ENCODE data around the gene LAMTOR2. TPM values are rescaled to one million over a fixed set of nuclear protein-coding genes. Genes with fewer than 3 reads are reported as not detected.

LAMTOR2 gene
- total RNA-seq, 1 donor, result 36.6 TPM

DNA sequence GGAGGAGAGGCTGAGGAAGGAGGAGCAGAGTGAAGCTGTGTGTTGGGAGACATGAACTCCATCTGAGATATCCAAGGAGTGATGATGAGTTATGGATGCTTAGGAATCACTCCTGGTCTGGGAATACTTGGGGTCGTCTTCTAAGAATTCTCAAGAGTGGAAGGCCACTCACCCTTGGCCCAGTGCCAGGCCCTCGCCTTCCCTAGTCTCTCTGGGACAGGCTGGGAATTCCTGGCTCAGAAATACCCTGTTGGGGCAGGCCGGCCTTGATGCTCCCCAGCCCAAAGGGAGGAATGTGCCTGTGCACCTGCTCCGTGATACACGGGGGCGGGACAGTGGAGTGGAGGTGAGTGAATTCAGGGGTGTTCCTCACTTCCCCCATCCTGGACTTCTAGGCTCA is 47.3 kb downstream of the LAMTOR2 start:
- TF ChIP-seq, protein P1, sequence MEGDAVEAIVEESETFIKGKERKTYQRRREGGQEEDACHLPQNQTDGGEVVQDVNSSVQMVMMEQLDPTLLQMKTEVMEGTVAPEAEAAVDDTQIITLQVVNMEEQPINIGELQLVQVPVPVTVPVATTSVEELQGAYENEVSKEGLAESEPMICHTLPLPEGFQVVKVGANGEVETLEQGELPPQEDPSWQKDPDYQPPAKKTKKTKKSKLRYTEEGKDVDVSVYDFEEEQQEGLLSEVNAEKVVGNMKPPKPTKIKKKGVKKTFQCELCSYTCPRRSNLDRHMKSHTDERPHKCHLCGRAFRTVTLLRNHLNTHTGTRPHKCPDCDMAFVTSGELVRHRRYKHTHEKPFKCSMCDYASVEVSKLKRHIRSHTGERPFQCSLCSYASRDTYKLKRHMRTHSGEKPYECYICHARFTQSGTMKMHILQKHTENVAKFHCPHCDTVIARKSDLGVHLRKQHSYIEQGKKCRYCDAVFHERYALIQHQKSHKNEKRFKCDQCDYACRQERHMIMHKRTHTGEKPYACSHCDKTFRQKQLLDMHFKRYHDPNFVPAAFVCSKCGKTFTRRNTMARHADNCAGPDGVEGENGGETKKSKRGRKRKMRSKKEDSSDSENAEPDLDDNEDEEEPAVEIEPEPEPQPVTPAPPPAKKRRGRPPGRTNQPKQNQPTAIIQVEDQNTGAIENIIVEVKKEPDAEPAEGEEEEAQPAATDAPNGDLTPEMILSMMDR (IDR thresholded peaks at IDR 0.05; ENCODE audit: extremely low read depth, low read depth, low read length), result no peak
- Histone ChIP-seq H2AFZ (ENCODE audit: low read length) (no peak overlapping the region), H3K27ac (ENCODE audit: low read depth, low read length) (peak overlapping the region; percentile 97), H3K79me2 (ENCODE audit: insufficient read depth, low read length) (peaks cover 17% of the 10 kb centered on the region), H3K4me1 (ENCODE audit: insufficient read depth, low read length) (peaks cover 63% of the 10 kb centered on the region), H3K4me2 (ENCODE audit: insufficient read depth, low read length) (no peak overlapping the region), H3K27me3 (ENCODE audit: insufficient read depth, low read length) (no peaks in the 10 kb centered on the region), H4K20me1 (ENCODE audit: insufficient read depth, low read length) (no peaks in the 10 kb centered on the region), H3K4me3 (ENCODE audit: insufficient read depth, low read length) (no peak overlapping the region), H3K36me3 (ENCODE audit: insufficient read depth, low read length) (no peaks in the 10 kb centered on the region), H3K9me3 (ENCODE audit: low read depth, low read length) (no peaks in the 10 kb centered on the region)
- no peak for DNase-seq (ENCODE audit: insufficient read length, low spot score, missing footprints)

DNA sequence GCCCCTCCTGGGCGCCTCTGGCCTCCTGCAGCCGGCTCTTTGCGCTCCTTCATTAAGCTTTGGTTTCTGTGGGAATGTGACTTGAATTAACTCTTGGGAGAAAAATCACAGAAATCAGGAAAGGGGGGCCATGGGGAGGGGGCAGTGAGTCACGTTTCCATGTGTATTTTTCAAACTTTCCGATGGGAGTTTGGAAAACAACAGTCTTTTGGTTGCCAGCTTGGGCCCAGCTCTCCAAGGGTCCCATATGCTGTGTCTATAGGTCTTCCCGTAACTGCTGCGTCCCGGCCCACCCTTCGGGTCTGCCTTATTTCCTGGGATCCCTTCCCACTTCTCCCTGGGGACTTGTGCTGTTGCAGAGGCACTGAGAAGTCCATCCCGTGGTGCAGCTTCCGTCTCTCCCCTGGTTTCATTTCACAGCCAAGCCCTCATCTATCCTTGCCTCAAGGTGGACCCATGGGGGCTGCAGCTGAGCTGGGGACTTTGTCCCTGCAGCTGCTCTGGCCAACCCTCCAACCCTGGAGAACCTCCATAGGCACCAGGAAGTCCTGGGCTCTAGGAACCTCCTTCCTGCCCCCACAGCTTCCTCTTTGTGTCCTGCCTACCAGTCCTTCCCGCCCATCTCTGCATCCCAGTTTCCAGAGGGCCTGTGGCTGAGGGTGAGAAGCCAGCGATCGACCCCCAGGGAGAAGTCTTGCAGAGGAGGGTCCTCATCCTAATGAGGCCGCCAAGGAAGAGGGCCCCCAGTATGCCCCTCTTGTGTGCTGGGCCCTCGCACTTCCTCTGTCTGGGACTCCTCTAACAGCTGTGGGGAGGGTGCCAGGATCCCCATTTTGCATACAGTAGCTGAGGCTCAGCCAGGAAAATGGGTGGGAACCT is 48.3 kb downstream of the LAMTOR2 start:
- H4K20me1 ChIP-seq (ENCODE audit: insufficient read depth, low read length), result no peaks in the 10 kb centered on the region
- no peaks in the 10 kb centered on the region for H3K27me3 ChIP-seq (ENCODE audit: insufficient read depth, low read length)
- DNase-seq (ENCODE audit: insufficient read length, low spot score, missing footprints), result peak; percentile 88
- H3K79me2 ChIP-seq (ENCODE audit: insufficient read depth, low read length), result peaks cover 17% of the 10 kb centered on the region
- H3K27ac ChIP-seq (ENCODE audit: low read depth, low read length), result peak overlapping the region; percentile 97
- peak overlapping the region; percentile 67 for H2AFZ ChIP-seq (ENCODE audit: low read length)
- H3K4me3 ChIP-seq (ENCODE audit: insufficient read depth, low read length), result peak overlapping the region; percentile 20
- no peaks in the 10 kb centered on the region for H3K36me3 ChIP-seq (ENCODE audit: insufficient read depth, low read length)
- peaks cover 61% of the 10 kb centered on the region for H3K4me1 ChIP-seq (ENCODE audit: insufficient read depth, low read length)
- peak overlapping the region; percentile 64 for H3K4me2 ChIP-seq (ENCODE audit: insufficient read depth, low read length)
- TF ChIP-seq, protein P1 (IDR thresholded peaks at IDR 0.05; ENCODE audit: extremely low read depth, low read depth, low read length), result no peak
- no peaks in the 10 kb centered on the region for H3K9me3 ChIP-seq (ENCODE audit: low read depth, low read length)

DNA sequence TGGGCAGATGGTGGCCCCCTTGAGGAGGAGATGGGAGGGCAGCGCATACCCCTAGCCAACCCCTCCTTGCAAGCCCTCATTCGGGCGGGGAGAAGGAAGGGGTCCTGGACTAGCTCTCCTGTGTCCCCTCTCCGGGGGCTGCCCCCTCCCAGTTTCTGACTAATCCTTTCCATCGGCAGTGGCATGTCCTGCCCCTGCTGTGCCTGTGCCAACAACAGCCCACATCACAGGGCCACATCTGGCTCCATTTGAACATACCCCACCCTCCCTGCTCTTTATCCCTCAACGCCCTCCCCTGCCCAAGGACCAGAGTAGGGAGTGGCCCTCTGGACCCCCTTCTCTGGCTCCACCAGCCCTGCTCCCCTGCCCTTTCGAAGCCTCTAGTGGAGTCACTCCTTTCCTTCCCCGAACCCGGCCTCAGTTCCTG is 49.0 kb downstream of the LAMTOR2 start:
- TF ChIP-seq, protein P1 (IDR thresholded peaks at IDR 0.05; ENCODE audit: extremely low read depth, low read depth, low read length), result no peak

GRCh38 chr1:156104065-156104810 is 49.7 kb downstream of the LAMTOR2 start:
- peaks cover 61% of the 10 kb centered on the region for H3K4me1 ChIP-seq (ENCODE audit: insufficient read depth, low read length)
- H4K20me1 ChIP-seq (ENCODE audit: insufficient read depth, low read length), result no peaks in the 10 kb centered on the region
- H3K27me3 ChIP-seq (ENCODE audit: insufficient read depth, low read length), result no peaks in the 10 kb centered on the region
- peak overlapping the region; percentile 64 for H3K4me2 ChIP-seq (ENCODE audit: insufficient read depth, low read length)
- no peaks in the 10 kb centered on the region for H3K9me3 ChIP-seq (ENCODE audit: low read depth, low read length)
- peak overlapping the region; percentile 44 for H3K4me3 ChIP-seq (ENCODE audit: insufficient read depth, low read length)
- H3K36me3 ChIP-seq (ENCODE audit: insufficient read depth, low read length), result no peaks in the 10 kb centered on the region
- H2AFZ ChIP-seq (ENCODE audit: low read length), result no peak overlapping the region
- peak; percentile 97 for DNase-seq (ENCODE audit: insufficient read length, low spot score, missing footprints)
- peaks cover 17% of the 10 kb centered on the region for H3K79me2 ChIP-seq (ENCODE audit: insufficient read depth, low read length)
- H3K27ac ChIP-seq (ENCODE audit: low read depth, low read length), result peak overlapping the region; percentile 97
- TF ChIP-seq, protein P1 (IDR thresholded peaks at IDR 0.05; ENCODE audit: extremely low read depth, low read depth, low read length), result no peak

More for the DNA sequence above, 49.0 kb downstream of the LAMTOR2 start:
- Histone ChIP-seq H3K4me1 (ENCODE audit: insufficient read depth, low read length) (peaks cover 61% of the 10 kb centered on the region), H3K4me3 (ENCODE audit: insufficient read depth, low read length) (peak overlapping the region; percentile 44), H2AFZ (ENCODE audit: low read length) (no peak overlapping the region), H3K27ac (ENCODE audit: low read depth, low read length) (peak overlapping the region; percentile 97), H3K9me3 (ENCODE audit: low read depth, low read length) (no peaks in the 10 kb centered on the region), H3K36me3 (ENCODE audit: insufficient read depth, low read length) (no peaks in the 10 kb centered on the region), H4K20me1 (ENCODE audit: insufficient read depth, low read length) (no peaks in the 10 kb centered on the region), H3K27me3 (ENCODE audit: insufficient read depth, low read length) (no peaks in the 10 kb centered on the region), H3K4me2 (ENCODE audit: insufficient read depth, low read length) (peak overlapping the region; percentile 64), H3K79me2 (ENCODE audit: insufficient read depth, low read length) (peaks cover 17% of the 10 kb centered on the region)
- DNase-seq (ENCODE audit: insufficient read length, low spot score, missing footprints), result peak; percentile 92
